Erythroblast (primary cell): ENCODE data around the gene IL11.

Source experiments
- GATA1 ChIP-seq: IDR thresholded peaks from 2 replicates; pipeline ENCODE4 v1.6.1; 2011; ENCODE audit warnings: low read depth, mild to moderate bottlenecking, control low read depth, low read length, moderate library complexity
- POLR2A ChIP-seq: IDR thresholded peaks from 2 replicates; pipeline ENCODE4 v1.6.1; 2011; ENCODE audit warnings: mild to moderate bottlenecking, low read length

DNA sequence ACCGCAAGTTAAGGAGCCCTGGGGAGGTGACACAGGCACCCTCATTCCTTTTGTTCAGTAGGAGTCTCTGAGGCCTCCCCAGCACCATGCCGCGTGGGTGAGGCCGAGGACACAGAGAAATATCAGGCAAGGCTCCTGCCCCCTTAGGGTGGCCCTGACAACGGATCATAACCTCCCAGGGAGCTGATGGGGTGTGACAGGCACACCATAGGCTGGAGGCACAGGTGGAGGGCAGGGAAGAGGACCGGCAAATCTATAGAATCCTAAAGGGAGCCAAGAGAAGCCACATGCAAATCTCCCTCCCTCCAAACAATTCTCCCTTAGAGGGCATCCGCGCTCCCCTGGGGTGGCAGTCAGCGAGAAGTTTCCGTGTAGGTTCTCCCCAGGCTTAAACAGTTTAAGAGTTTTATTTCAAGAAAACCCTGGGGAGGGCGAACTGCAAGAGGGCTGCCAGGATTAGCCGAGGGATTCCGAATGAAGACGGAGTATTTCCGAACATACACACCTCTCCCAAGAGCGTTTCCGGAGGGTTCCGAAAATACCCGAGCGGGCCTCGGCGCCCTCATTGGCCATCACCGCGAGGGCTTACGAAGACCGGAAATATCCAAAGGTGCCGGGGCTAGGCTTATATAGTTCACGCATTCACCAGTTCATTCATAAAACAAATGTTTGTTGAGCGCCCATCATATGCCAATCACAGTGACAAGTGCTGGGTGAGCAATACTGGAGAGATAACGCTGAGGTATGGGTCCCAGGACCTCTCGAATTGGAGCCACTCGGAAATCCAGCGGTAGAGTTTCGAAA, 14.9 kb upstream of the IL11 start:
- TF ChIP-seq POLR2A, result no peak
- no peak for TF ChIP-seq GATA1
